ENCODE results near the gene NEUROG2. TPM values are rescaled to one million over a fixed set of nuclear protein-coding genes. Genes with fewer than 3 reads are reported as not detected.

The NEUROG2 gene
- total RNA-seq, 2 experiments from 2014 or later, result not detected

DNA sequence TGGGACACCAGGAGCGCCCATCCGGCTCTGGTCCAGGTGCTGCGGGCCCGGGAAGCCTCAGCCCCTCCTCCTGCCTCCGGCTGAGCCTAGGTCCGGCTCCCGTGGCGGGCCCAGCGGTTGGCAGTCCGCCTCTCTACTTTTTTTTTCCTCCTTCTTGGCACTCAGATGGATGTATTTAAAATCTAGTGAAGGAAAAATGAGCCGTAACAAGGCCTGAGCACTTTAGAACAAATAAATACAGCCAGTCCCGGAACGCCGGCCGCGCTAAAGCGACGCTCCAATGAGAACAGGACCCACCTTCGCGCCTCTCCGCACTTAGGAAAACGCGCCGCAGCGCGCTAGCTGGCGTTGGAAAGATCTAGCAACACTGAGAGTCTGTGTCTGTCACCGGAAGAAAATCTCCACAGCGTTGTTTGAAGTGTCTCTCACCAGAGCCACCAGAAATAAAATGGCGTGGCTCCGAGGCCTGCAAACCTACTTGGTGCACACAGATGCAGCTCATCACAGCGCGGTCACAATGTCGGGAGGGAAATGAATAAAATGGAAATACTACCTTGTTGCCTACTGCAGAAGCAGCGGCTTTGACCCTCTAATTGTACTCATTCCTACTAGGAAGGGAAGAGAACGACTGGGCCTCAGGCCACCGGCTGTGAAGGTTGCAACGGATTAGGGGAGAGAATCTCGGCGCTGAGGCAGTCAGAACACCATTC lies 4.7 kb downstream of the NEUROG2 start:
- CTCF ChIA-PET, result interaction anchor here (2.5 kb wide), 1 partner anchor 12 kb away, joined by 8 read pairs; no protein-coding TSS in a partner anchor
- Histone ChIP-seq H3K4me1 (ENCODE audit: insufficient read depth, low read length) (peaks cover 49% of the 10 kb centered on the region), H3K27me3 (ENCODE audit: control insufficient read depth in 1 of 2, insufficient read depth in 2 of 2, low read length in 2 of 2) (peaks cover 74 to 92% of the 10 kb centered on the region in 2 experiments), H3K27ac (ENCODE audit: low read depth in 1 of 2, low read length in 2 of 2) (no peak overlapping the region), H3K36me3 (ENCODE audit: insufficient read depth, low read length) (no peaks in the 10 kb centered on the region), H3K9me3 (ENCODE audit: control insufficient read depth in 1 of 2, insufficient read depth in 1 of 2, low read length in 2 of 2) (peaks cover 0 to 26% of the 10 kb centered on the region in 2 experiments), H3K4me3 (ENCODE audit: low read length) (no peak overlapping the region)
- Mint-ChIP-seq H3K36me3 (ENCODE audit: low read depth) (no peaks in the 10 kb centered on the region), H3K4me1 (ENCODE audit: low read depth) (peaks cover 60% of the 10 kb centered on the region), H3K4me3 (peak overlapping the region; percentile 73), H3K27me3 (peaks cover 95% of the 10 kb centered on the region), H3K9me3 (no peaks in the 10 kb centered on the region), H3K27ac (no peak overlapping the region)
- no peak for ATAC-seq (ENCODE audit: poor library complexity)
- TF ChIP-seq CTCF (IDR thresholded peaks at IDR 0.05), result no peak
- intact Hi-C loops (cut with DNase I, micrococcal nuclease), result loop anchor here in 1 of 2 experiments (5.0 kb wide), 1 partner anchor 126 kb away; the partner anchor contains the start of genes LARP7 and ZGRF1
- DNase-seq, result peak in 1 of 14 experiments; percentile 22
- POLR2A ChIA-PET, result interaction anchor here (1.0 to 1.4 kb wide), 2 partner anchors 10 to 225 kb away, joined by 3 to 4 read pairs; partner anchors contain the start of gene TIFA

GRCh38 chr4:112510291-112511092 lies 5.5 kb downstream of the NEUROG2 start:
- ATAC-seq (ENCODE audit: poor library complexity), result no peak
- Mint-ChIP-seq H3K4me1 (ENCODE audit: low read depth) (peaks cover 53% of the 10 kb centered on the region), H3K27me3 (peaks cover 95% of the 10 kb centered on the region), H3K9me3 (no peaks in the 10 kb centered on the region), H3K4me3 (peak overlapping the region; percentile 70), H3K27ac (no peak overlapping the region), H3K36me3 (ENCODE audit: low read depth) (no peaks in the 10 kb centered on the region)
- no peak overlapping the region for H3K27ac ChIP-seq (ENCODE audit: low read depth in 1 of 2, low read length in 2 of 2)
- no peak for TF ChIP-seq CTCF (IDR thresholded peaks at IDR 0.05)
- POLR2A ChIA-PET, result interaction anchor here (1.0 kb wide), 1 partner anchor 224 kb away, joined by 3 read pairs; the partner anchor contains the start of gene TIFA
- peak in 2 of 14 experiments; percentile 47 to 51 for DNase-seq
- intact Hi-C loops (cut with DNase I, micrococcal nuclease), result loop anchor here in 1 of 2 experiments (5.0 kb wide), 1 partner anchor 127 kb away; the partner anchor contains the start of genes LARP7 and ZGRF1
- H3K9me3 ChIP-seq (ENCODE audit: control insufficient read depth in 1 of 2, insufficient read depth in 1 of 2, low read length in 2 of 2), result peaks cover 0 to 24% of the 10 kb centered on the region in 2 experiments
- H3K4me1 ChIP-seq (ENCODE audit: insufficient read depth, low read length), result peaks cover 42% of the 10 kb centered on the region
- H3K27me3 ChIP-seq (ENCODE audit: control insufficient read depth in 1 of 2, insufficient read depth in 2 of 2, low read length in 2 of 2), result peaks cover 73 to 86% of the 10 kb centered on the region in 2 experiments
- H3K4me3 ChIP-seq (ENCODE audit: low read length), result peak overlapping the region; percentile 6
- CTCF ChIA-PET, result interaction anchor here (1.1 kb wide), 1 partner anchor 9 kb away, joined by 3 read pairs; no protein-coding TSS in a partner anchor
- H3K36me3 ChIP-seq (ENCODE audit: insufficient read depth, low read length), result no peaks in the 10 kb centered on the region

Measured in CD4-positive, alpha-beta T cell (primary cell).